ENCODE data around the gene HIP1R.
A peak's percentile ranks its signal among the peaks of the same experiment; 100 is the strongest.
"Not testable (repeated sequence)": the region's sequence is repeated elsewhere in the genome, so short reads cannot be mapped to it uniquely, and the experiment has no call there.

The HIP1R gene

DNA sequence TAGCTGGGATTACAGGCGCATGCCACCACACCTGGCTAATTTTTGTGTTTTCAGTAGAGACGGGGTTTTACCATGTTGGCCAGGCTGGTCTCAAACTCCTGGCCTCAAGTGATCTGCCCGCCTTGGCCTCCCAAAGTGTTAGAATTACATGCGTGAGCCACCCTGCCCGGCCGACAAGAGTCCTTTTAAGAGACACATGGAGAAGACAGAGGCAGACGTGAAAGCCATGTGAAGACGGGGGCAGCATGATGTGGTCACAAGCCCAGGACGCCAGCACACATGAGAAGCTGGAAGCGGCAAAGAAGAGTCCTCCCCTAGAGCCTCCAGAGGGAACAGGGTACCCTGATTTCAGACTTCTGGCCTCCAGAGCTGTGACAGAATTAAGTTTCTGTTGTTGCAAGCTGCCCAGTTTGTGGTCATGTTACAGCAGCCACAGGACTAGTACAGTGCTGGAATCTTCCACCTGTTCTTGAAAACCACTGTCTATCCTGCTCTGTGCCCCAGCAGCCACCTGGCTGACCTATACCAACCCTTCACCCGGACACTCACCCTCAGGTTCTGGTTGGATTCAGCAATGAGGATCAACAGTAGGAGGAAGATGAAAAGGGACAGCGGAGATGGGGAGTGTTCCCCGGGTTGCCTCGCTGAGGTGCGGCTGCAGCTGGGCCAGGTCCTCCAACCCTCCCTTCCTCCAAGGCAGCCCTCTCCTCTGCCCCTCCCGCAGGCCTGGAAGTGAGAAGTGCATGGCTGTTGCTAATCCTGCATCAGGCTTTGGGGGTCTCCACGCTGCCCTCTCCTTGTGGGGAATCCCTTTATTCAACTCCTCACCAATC, 43.7 kb downstream of the HIP1R start:
- DNase-seq = peak; percentile 53

- peak; percentile 34 for DNase-seq
Observed at GRCh38 chr12:122880155-122880667, 45.0 kb downstream of the HIP1R start.

DNA sequence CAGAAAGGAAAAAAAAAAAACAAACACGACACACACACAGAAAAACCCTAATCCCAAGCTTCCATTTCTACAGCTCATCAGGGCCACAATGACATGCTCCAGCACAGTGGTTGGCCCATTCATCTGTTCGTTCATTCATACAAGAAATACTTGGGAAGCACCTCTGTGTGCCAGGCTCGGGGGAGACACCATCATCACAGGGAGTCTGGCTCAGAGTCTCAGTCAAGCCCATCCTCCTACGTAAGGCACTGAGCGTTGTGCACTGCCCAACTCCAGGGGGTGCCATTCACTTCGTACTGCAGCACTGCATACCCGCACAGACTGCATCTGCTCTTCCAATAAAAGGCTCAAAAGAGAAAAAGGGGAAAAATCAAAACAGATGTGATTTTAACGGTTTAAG, 45.4 kb downstream of the HIP1R start:
- peak; percentile 85 for DNase-seq

DNA sequence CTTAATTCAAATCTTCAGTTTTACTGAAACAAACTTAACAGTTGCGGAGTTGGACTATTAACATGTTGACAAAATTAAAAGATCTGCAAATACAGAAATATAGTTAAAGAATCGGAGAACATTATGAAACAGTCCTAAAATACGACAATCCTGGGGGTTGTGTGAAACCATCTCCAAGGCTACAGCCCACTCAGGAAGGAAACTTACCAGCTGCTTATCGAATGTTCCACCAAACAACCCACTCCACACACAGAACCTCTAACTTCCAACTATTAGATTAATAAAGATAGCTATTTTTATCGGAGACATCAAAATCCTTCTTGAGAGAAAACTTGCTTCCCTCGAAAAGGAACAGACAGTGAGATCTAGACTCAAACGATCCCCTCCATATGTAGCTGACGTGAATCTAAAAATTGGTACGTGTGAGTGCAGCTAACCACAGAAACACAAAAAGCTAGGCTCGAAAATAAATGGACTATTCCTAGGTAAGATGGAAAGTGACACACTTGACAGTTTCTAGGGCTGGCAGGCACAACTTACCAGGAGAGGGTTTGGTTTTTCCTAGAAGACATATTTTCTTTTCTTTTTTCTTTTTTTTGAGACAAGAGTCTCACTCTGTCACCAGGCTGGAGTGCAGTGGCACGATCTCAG, 47.8 kb downstream of the HIP1R start:
- DNase-seq = peak; percentile 21

GRCh38 chr12:122884091-122884826, 49.0 kb downstream of the HIP1R start:
- DNase-seq = peak; percentile 17

GRCh38 chr12:122884860-122885259, 49.6 kb downstream of the HIP1R start:
- DNase-seq = no peak

DNA sequence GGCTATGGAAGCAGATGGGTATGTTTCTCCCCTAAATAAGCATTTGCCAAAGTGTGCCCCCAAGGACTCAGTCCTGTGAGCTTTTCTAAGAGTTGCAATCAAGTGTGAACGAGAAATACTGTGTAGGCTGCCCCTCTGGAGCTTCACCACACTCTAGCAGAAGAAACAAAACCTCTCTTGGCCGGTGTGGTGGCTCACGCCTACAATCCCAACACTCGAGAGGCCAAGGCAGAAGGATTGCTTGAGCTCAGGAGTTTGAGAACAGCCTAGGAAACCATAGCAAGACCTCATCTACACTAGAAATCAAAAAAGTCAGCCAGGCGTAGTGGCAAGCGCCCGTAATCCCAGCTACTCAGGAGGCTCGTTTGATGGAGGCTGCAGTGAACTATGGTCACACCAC, 50.9 kb downstream of the HIP1R start:
- peak; percentile 44 for DNase-seq

GRCh38 chr12:122886851-122887818, 51.9 kb downstream of the HIP1R start:
- peak; percentile 77 for DNase-seq

- no peak for DNase-seq
Observed at GRCh38 chr12:122887819-122888212, 52.6 kb downstream of the HIP1R start.

DNA sequence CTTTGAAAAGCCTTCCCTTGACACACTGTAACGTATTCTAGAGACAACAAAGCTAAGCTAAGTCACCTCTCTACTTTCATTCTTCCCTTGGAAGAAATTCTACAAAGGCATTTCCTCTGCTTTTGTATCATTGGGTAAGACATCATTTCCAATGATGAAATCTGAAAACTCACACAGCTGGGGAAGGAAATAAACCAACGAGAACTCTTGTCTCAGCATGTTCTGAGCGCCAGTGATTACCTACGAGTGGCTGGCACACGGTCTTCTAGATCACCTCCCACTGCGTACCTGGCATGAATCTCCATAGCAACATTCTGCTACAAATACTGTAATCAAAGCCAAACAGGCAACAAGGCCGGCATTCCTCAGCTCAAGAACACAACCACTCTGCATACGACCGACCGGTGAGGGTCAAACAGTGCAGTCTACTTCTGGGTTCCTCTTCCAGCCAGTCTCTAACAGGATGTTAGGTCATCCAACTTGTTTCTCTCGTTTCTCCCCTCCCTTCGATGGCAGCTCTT, 53.0 kb downstream of the HIP1R start:
- DNase-seq = peak; percentile 97

DNA sequence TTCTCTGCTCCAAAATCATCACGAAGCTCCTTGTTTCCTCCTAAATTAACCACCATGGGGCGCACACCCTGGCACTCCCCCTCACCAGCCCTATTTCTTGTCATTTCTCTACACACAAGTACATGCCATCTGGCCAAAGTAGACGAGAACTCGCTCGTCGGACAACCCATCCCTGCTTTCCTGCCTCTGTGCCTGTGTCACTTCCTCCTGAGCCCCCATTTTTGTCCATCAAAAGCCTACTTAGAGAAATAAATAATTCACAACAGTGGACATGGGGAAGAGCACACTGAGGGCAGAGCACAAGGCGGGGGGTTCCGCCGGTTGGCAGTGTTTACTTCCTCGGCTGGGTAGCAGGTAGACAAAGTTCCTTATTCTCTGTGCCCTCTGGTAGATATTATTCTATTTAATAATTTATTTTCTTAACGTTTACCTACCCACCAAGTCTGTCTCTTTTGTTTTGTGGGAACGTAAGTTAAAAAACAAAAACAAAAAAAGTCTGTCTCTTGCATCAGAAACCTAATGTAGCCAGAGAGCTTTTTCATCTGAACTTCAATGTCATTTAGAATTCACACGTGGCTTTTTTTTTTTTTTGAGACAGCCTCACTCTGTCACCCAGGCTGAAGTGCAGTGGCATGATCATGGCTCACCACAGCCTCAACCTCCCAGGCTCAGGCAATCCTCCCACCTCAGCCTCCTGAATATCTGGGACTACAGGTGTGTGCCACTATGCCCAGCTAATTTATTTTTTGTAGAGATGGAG, 54.7 kb downstream of the HIP1R start:
- DNase-seq = no peak

- DNase-seq = peak; percentile 91
Observed at GRCh38 chr12:122891661-122892525, 56.6 kb downstream of the HIP1R start.

DNA sequence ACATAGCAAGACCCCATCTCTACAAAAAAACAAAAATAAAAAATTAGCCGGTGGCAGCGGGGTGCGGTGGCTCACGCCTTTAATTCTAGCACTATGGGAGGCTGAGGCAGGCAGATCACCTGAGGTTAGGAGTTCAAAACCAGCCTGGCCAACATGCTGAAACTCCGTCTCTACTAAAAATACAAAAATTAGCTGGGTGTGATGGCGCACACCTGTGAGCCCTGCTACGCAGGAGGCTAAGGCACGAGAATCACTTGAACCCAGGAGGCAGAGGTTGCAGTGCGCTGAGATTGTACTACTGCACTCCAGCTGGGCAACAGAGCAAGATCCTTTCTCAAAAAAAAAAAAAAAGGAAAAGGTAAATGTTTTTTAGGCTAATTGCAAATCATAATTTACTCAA, 57.5 kb downstream of the HIP1R start:
- DNase-seq = not testable (repeated sequence)

- DNase-seq = no peak
Observed at GRCh38 chr12:122893208-122894153, 58.2 kb downstream of the HIP1R start.

DNA sequence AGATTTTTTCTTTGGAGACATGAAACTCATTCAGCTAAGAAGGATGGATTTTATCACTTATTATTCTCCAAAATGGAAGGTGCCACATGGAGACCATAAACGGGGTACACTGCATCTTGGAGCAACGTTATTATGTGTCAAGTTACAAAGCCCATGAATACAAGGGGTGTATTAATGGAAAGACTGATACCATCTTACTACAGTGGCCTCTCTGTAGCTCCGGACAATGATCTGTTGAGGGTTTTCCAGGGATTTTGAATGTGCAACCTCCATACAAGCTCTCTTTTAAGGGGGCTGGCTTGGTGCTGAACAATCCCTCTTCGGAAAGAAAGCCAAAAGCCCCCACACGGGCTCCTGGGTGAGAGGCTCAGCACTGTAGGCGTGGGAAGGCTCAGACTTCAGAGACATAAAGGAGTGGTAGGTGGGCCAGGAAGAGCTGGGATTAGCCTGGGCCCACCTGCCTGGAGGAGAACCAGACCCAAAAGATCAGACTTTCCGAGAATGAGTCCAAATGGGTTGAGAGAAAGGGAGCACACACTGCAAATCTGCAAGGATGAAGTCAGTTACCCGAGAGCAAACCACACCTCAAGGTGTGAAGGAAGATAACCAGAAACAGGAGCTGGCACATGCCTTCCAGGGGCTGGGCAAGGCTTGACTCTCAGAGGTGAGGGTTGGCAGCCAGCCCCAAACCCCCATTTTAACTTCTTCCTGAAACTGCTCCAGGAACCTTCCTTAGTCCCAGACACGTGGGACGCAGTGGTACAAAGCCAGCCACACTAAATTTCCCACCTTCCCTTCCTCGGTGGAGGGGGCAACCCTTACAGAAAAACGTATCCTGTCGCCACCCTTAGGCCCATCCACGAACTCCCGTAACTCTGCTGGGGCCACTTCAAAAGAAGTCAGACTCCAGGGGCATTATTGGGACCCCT, 59.2 kb downstream of the HIP1R start:
- no peak for DNase-seq

GRCh38 chr12:122895320-122895703, 60.1 kb downstream of the HIP1R start:
- DNase-seq = no peak

- peak; percentile 87 for DNase-seq
Observed at GRCh38 chr12:122895704-122896636, 60.7 kb downstream of the HIP1R start, which contains the start of gene VPS37B. Gene VPS37B (minus strand): TSS chr12:122896124. CDS start chr12:122896062, 62 bp downstream.
